ENCODE measurements around the gene LDLRAD2.
"Not testable (repeated sequence)": the region's sequence is repeated elsewhere in the genome, so short reads cannot be mapped to it uniquely, and the experiment has no call there.

Gene LDLRAD2

GRCh38 chr1:21824926-21825325, 12.9 kb downstream of the LDLRAD2 start:
- DNase-seq (ENCODE audit: low spot score): no peak

- DNase-seq (ENCODE audit: low spot score): no peak
Observed at GRCh38 chr1:21825393-21825792, 13.3 kb downstream of the LDLRAD2 start.

GRCh38 chr1:21826694-21827093, 14.6 kb downstream of the LDLRAD2 start:
- DNase-seq (ENCODE audit: low spot score): not testable (repeated sequence)

- no peak for DNase-seq (ENCODE audit: low spot score)
Observed at GRCh38 chr1:21827141-21827679, 15.1 kb downstream of the LDLRAD2 start.

GRCh38 chr1:21828075-21828474, 16.0 kb downstream of the LDLRAD2 start:
- no peak for DNase-seq (ENCODE audit: low spot score)

GRCh38 chr1:21828506-21829210, 16.6 kb downstream of the LDLRAD2 start:
- DNase-seq (ENCODE audit: low spot score): no peak

GRCh38 chr1:21829294-21829693, 17.2 kb downstream of the LDLRAD2 start:
- no peak for DNase-seq (ENCODE audit: low spot score)

- no peak for DNase-seq (ENCODE audit: low spot score)
Observed at GRCh38 chr1:21830792-21831453, 18.9 kb downstream of the LDLRAD2 start.

GRCh38 chr1:21831454-21831970, 19.4 kb downstream of the LDLRAD2 start:
- no peak for DNase-seq (ENCODE audit: low spot score)

- no peak for DNase-seq (ENCODE audit: low spot score)
Observed at GRCh38 chr1:21833392-21833976, 21.4 kb downstream of the LDLRAD2 start.

GRCh38 chr1:21834094-21834493, 22.0 kb downstream of the LDLRAD2 start:
- no peak for DNase-seq (ENCODE audit: low spot score)

GRCh38 chr1:21834666-21835065, 22.6 kb downstream of the LDLRAD2 start:
- no peak for DNase-seq (ENCODE audit: low spot score)

GRCh38 chr1:21836010-21836409, 23.9 kb downstream of the LDLRAD2 start:
- DNase-seq (ENCODE audit: low spot score): no peak

GRCh38 chr1:21836729-21837128, 24.7 kb downstream of the LDLRAD2 start:
- no peak for DNase-seq (ENCODE audit: low spot score)

GRCh38 chr1:21837476-21837875, 25.4 kb downstream of the LDLRAD2 start:
- DNase-seq (ENCODE audit: low spot score): no peak

- no peak for DNase-seq (ENCODE audit: low spot score)
Observed at GRCh38 chr1:21838359-21839157, 26.5 kb downstream of the LDLRAD2 start.

GRCh38 chr1:21839337-21840037, 27.4 kb downstream of the LDLRAD2 start:
- DNase-seq (ENCODE audit: low spot score): no peak

GRCh38 chr1:21840981-21841380, 28.9 kb downstream of the LDLRAD2 start:
- no peak for DNase-seq (ENCODE audit: low spot score)

- DNase-seq (ENCODE audit: low spot score): no peak
Observed at GRCh38 chr1:21841852-21842466, 29.9 kb downstream of the LDLRAD2 start.

GRCh38 chr1:21842606-21843162, 30.6 kb downstream of the LDLRAD2 start:
- no peak for DNase-seq (ENCODE audit: low spot score)

GRCh38 chr1:21843208-21843607, 31.1 kb downstream of the LDLRAD2 start:
- no peak for DNase-seq (ENCODE audit: low spot score)

Data from cerebellar cortex (tissue), 1 donor.